ENCODE results near the gene SLC38A11.

- TF ChIP-seq CTCF (optimal IDR thresholded peaks at IDR 0.05 in 1 of 3, IDR thresholded peaks at IDR 0.05 in 1 of 3, conservative IDR thresholded peaks at IDR 0.05 in 1 of 3; ENCODE audit: extremely low read depth in 1 of 3, insufficient read depth in 2 of 3, low read length in 3 of 3) (no peak), EZH2 (IDR thresholded peaks at IDR 0.05; ENCODE audit: low read length) (no peak)
Observed at GRCh38 chr2:164910101-164910899, 45.0 kb downstream of the SLC38A11 start.

Data from keratinocyte (primary cell).